Mesodermal cell (in vitro differentiated cells): ENCODE measurements around the gene HNRNPU.
"Not testable (repeated sequence)": the region's sequence is repeated elsewhere in the genome, so short reads cannot be mapped to it uniquely, and the experiment has no call there.

Experiments used
- H3K27ac ChIP-seq: 2 replicates; pipeline ENCODE4 v1.7.0; 2013; ENCODE audit warnings: mild to moderate bottlenecking, low read depth, low read length, moderate library complexity; ENCODE audit not compliant: severe bottlenecking
- H3K36me3 ChIP-seq: 2 replicates; pipeline ENCODE4 v1.7.1; 2013; ENCODE audit warnings: mild to moderate bottlenecking, low read length, moderate library complexity; ENCODE audit not compliant: control insufficient read depth, insufficient read depth
- H3K4me1 ChIP-seq: one replicate; pipeline ENCODE4 v1.7.1; 2013; ENCODE audit warnings: mild to moderate bottlenecking, low read length; ENCODE audit not compliant: insufficient read depth, control insufficient read depth, poor library complexity, severe bottlenecking
- H3K4me3 ChIP-seq: 2 replicates; pipeline ENCODE4 v1.7.0; 2013; ENCODE audit warnings: low read length, control low read depth, mild to moderate bottlenecking; ENCODE audit not compliant: insufficient read depth, poor library complexity, severe bottlenecking; ENCODE audit errors: extremely low read depth
- H3K9me3 ChIP-seq: 2 replicates; pipeline ENCODE4 v1.7.1; 2013; ENCODE audit warnings: mild to moderate bottlenecking, low read length, moderate library complexity; ENCODE audit not compliant: control insufficient read depth
- WGBS, 2 experiments: methylation state at CpG; one replicate each; pipeline ENCODE4 v1.1.5; 2013; ENCODE audit warnings: missing lambda C conversion rate in 2 of 2; ENCODE audit not compliant: insufficient coverage in 2 of 2; 5-methylcytosine and 5-hydroxymethylcytosine counted together

Gene HNRNPU

DNA sequence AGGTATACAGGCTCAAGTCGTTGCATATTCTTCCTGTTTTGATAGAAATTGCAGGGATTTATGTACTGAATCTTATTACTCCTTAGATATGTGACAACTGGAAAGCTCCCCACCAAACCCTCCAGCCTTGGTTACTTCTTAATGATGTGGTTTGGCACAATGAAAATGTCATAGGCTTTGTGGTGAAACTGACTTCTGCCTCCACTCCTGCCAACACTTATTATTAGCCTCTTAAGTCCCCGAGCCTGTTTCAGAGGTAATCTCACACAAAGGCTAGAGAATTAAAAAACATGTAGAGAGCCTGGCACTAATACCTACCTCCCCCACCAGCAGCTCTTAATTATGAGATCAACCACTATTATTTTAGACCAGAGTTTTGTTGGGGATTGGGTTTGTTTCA, 24.7 kb downstream of the HNRNPU start:
- H3K27ac ChIP-seq: no peak overlapping the region
- H3K4me1 ChIP-seq: peaks cover 8% of the 10 kb centered on the region
- H3K4me3 ChIP-seq: no peak overlapping the region
- WGBS, 2 experiments: 71% methylated on average over 1 of the region's 2 CpGs; no CpG with 5 or more reads in 1 of the 2 experiments
- peaks cover 62% of the 10 kb centered on the region for H3K36me3 ChIP-seq
- H3K9me3 ChIP-seq: no peaks in the 10 kb centered on the region

DNA sequence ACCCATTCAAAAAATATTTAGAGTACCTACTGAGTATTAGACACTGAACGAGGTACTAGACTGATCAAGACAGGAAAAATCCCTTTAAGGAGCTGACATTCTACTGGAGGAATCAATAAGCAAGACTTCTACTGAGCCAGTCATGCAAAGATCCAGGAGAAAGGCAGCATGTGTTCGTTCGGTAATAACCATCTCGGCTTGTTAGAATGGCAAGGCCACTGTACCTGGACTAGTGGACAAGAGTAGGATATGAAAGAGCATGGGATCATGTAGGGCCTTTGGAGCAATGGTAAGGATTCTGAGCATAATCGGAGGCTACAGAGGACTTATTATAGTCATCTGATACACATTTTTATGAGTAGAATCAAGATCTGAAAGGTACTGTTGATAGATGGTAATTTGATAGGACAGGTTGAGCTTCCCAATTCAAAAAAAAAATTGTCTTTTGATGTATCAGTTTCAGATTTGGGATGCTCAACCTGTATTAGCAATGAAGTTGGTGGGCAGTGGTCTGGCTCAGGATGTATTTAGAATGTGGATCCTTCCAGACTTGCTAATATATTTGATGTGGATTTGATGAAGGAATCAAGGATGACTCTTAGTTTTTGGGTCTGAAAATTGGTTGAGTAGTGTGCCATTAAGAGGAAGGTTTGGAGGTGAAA, 26.6 kb downstream of the HNRNPU start:
- Histone ChIP-seq H3K4me3 (no peak overlapping the region), H3K36me3 (peaks cover 44% of the 10 kb centered on the region)

DNA sequence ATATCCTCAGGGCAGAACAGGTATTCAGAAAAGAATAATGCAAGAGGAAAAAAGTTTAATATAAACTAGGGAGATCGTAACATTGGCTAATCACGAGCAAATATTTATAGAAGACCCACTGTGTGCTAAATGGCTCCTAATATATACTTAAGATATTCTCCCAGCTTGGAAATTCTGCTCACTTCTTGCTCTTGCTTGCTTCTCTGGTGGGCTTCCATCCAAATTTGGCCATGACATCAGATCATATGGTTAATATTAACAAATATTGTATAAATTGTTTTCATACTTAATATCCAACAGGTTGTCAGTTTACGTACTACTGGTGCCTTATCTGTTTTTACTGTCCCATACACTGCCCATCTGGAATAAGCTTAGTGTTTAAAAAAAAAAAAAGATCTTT, 27.8 kb downstream of the HNRNPU start:
- WGBS, 2 experiments: 20% methylated on average over 1 of the region's 3 CpGs; no CpG with 5 or more reads in 1 of the 2 experiments
- H3K9me3 ChIP-seq: no peaks in the 10 kb centered on the region
- peaks cover 8% of the 10 kb centered on the region for H3K4me1 ChIP-seq
- H3K4me3 ChIP-seq: peak overlapping the region; percentile 74
- peak overlapping the region; percentile 100 for H3K27ac ChIP-seq
- peaks cover 34% of the 10 kb centered on the region for H3K36me3 ChIP-seq

More for the DNA sequence above, 26.6 kb downstream of the HNRNPU start:
- Histone ChIP-seq H3K9me3 (no peaks in the 10 kb centered on the region), H3K4me1 (peaks cover 8% of the 10 kb centered on the region), H3K27ac (no peak overlapping the region)
- WGBS, 2 experiments: 90 to 91% methylated on average over 4 of the region's 5 CpGs

- H3K27ac ChIP-seq: peak overlapping the region; percentile 100
- peaks cover 30% of the 10 kb centered on the region for H3K36me3 ChIP-seq
- no peaks in the 10 kb centered on the region for H3K9me3 ChIP-seq
- H3K4me3 ChIP-seq: peak overlapping the region; percentile 74
- WGBS, 2 experiments: 0% methylated on average over 1 to 2 of the region's 7 CpGs
- H3K4me1 ChIP-seq: peaks cover 8% of the 10 kb centered on the region
Measured at GRCh38 chr1:244836135-244836521, 28.2 kb downstream of the HNRNPU start.

DNA sequence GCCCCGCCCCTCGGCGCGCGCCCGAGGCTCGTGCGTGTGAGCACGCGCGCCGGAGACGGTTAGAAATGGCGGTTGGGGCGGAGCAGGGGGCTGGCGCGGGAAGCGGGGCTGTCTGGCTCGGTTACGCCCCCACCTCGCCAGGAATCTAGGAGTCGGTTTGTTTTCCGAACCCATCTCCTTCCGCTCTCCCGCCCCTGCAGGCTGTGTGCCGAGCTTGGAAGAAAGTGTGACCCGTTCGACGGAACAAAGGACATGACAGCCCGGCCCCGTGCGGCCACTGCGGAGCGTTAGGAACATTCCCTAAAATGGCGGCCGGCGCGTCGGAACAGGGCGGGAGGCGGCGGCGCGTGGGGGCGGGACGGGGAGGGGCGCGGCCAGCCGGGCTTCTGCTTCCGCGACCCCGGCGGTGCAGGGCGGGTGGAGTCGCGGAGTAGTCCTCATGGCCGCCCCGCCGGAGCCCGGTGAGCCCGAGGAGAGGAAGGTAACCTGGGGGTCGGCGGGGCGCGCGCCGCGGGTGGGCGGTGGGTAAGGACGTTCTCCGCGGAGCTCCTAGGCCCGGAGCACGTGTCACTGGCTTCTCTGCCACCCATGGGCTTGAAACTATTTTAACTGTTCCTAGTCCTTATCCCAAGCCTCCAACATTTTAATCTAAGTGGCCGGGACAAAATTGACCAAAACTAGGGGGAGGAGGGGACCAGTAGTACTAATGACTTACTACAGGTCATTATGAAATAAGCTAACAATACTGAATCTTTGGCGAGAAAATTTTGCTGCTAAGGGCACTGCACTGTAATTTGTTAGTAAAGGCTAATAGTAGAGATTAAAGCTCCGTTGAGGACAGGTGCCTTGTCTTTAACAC, 28.8 kb downstream of the HNRNPU start, which contains the start of gene COX20:
Gene COX20, plus strand, starts transcription at position 383 of the 859 bp plus-strand sequence. Its CDS starts 57 bp downstream, at position 440.
- H3K9me3 ChIP-seq: no peaks in the 10 kb centered on the region
- H3K36me3 ChIP-seq: peaks cover 24% of the 10 kb centered on the region
- H3K4me3 ChIP-seq: peak within 1 kb of the TSS; percentile 74
- peaks cover 8% of the 10 kb centered on the region for H3K4me1 ChIP-seq
- H3K27ac ChIP-seq: peak within 1 kb of the TSS; percentile 100
- 0 to 1% methylated on average over 33 to 53 of the region's 77 CpGs for WGBS, 2 experiments

DNA sequence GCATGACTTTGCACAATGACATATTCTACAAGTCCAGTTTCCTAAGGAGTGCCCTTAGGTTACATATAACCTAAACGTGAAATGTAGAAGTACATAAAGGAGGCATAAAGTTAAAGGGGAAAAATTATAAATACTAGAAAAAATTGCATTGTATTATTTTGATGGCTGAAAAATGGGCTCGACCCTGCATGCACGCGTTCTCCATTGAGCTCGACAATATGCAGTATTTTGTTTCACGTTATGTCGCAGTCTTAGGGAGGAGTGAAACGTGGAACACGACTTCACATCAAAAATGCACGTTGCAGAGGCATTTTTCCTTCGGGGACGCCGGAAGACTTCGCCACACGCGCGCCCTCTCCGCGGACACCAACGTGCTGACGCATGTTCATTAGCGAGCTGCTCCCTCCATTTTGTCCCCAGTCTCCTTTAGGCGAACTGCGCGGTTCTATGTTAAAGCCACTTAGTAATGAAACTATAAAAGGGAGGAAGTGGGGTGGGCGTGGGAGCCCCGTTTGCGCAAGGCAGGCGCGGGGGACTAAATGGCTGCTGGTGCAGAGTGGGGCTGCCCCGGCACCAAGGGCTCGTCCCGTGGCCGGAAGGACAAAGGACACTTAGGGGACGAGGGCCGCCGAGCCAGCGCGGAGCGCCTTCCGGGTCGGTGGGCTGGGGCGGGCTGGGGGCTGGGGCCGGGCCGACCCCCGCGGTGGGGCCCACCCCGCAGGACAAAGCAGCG, 29.6 kb downstream of the HNRNPU start:
- Histone ChIP-seq H3K36me3 (peaks cover 16% of the 10 kb centered on the region), H3K4me3 (peak overlapping the region; percentile 74), H3K27ac (peak overlapping the region; percentile 100), H3K4me1 (peaks cover 8% of the 10 kb centered on the region), H3K9me3 (no peaks in the 10 kb centered on the region)
- WGBS, 2 experiments: 4% methylated on average over 31 to 46 of the region's 49 CpGs

- Histone ChIP-seq H3K9me3 (no peaks in the 10 kb centered on the region), H3K36me3 (peaks cover 10% of the 10 kb centered on the region), H3K4me3 (peak overlapping the region; percentile 74), H3K4me1 (peaks cover 8% of the 10 kb centered on the region), H3K27ac (peak overlapping the region; percentile 100)
- 50 to 65% methylated on average over 25 to 26 of the region's 32 CpGs for WGBS, 2 experiments
Measured at GRCh38 chr1:244833734-244834542, 30.4 kb downstream of the HNRNPU start.

DNA sequence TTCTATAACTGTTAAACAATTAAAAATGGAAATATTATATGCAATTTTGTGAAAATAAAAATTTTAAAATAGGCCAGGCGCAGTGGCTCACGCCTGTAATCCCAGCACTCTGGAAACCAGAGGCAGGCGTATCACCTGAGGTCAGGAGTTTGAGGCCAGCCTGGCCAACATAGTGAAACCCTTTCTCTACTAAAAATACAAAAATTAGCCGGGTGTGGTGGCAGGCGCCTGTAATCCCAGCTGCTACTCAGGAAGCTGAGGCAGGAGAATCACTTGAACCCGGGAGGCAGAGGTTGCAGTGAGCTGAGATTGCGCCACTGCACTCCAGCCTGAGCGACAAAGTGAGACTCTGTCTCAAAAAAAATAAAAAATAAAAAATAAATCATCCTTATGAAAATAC, 31.1 kb downstream of the HNRNPU start:
- H3K4me3 ChIP-seq, H3K27ac ChIP-seq: not testable (repeated sequence)
- WGBS, 2 experiments: 70 to 90% methylated on average over 2 of the region's 8 CpGs

DNA sequence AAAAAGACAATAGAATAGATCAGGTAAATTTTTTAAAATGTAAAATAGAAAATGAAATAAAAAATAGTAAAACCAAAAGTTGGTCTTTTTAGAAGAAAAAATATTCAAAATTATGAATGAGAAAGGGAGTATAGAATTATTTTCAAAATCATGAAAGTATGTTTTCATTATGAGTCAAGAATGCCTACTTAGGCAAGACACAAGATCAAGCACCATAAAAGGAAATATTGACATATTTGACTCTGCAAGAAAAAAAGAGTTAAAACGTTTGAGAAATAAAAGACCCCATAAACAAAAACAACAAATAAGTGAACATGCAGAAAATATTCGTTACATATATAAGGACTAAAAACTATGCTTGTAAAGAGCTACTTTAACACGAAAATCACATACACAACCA, 33.7 kb downstream of the HNRNPU start:
- WGBS, 2 experiments: 71% methylated on average over 2 of the region's 3 CpGs; no CpG with 5 or more reads in 1 of the 2 experiments
- H3K27ac ChIP-seq: no peak overlapping the region
- H3K36me3 ChIP-seq: no peaks in the 10 kb centered on the region
- H3K4me1 ChIP-seq: no peaks in the 10 kb centered on the region
- no peak overlapping the region for H3K4me3 ChIP-seq
- no peaks in the 10 kb centered on the region for H3K9me3 ChIP-seq

More for the DNA sequence above, 31.1 kb downstream of the HNRNPU start:
- not testable (repeated sequence) for H3K4me1 ChIP-seq, H3K9me3 ChIP-seq, H3K36me3 ChIP-seq

- Histone ChIP-seq H3K4me3 (no peak overlapping the region), H3K36me3 (no peaks in the 10 kb centered on the region), H3K4me1 (no peaks in the 10 kb centered on the region), H3K9me3 (no peaks in the 10 kb centered on the region), H3K27ac (no peak overlapping the region)
- WGBS, 2 experiments: 100% methylated on average over 2 of the region's 4 CpGs; no CpG with 5 or more reads in 1 of the 2 experiments
Measured at GRCh38 chr1:244826712-244827111, 37.6 kb downstream of the HNRNPU start.
